ENCODE measurements around the gene SLC2A1.

DNA sequence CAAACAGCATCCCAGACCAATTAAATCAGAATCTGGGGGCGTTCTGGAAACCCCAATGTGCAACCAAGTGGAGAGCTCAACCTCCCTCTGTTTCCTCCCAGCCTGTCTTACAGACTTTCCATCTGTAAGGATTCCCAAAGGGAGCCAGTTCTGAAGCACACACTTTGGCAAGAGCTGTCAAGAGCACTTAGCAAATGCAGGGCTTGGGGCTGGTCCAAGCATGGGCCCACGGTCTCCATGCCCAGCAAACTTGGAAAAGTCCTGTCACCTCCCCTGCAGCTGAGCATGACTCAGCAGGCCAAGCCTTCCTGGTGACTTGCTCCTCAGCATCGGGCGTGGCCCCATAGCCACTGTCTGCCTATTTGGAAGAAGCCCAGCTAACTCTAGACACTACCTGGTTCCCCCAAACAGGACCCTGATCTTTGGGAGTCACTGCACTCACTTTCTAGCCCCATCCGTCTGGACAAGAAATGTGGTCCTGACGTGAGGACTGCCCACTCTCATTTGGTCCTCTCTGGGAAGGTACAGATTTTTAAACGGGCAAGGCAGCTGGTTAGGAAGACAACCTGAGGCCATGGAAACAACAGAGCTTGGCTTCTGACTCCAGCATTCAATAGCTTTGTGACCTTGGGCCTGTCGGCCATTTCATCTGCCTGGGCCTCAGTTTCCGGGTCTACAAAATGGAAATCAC is 16.9 kb downstream of the SLC2A1 start:
- TF ChIP-seq, protein P1, sequence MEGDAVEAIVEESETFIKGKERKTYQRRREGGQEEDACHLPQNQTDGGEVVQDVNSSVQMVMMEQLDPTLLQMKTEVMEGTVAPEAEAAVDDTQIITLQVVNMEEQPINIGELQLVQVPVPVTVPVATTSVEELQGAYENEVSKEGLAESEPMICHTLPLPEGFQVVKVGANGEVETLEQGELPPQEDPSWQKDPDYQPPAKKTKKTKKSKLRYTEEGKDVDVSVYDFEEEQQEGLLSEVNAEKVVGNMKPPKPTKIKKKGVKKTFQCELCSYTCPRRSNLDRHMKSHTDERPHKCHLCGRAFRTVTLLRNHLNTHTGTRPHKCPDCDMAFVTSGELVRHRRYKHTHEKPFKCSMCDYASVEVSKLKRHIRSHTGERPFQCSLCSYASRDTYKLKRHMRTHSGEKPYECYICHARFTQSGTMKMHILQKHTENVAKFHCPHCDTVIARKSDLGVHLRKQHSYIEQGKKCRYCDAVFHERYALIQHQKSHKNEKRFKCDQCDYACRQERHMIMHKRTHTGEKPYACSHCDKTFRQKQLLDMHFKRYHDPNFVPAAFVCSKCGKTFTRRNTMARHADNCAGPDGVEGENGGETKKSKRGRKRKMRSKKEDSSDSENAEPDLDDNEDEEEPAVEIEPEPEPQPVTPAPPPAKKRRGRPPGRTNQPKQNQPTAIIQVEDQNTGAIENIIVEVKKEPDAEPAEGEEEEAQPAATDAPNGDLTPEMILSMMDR (IDR thresholded peaks at IDR 0.05 in 8 of 11, conservative IDR thresholded peaks at IDR 0.05 in 3 of 11): no peak
- TF ChIP-seq POLR2A (IDR thresholded peaks at IDR 0.05) (no peak), POLR2AphosphoS5 (IDR thresholded peaks at IDR 0.05) (peak in 2 of 3 donors; percentile 14 to 28)
